ENCODE results near the gene FHOD3.

FHOD3 gene

GRCh38 chr18:36519358-36519757, 221.8 kb downstream of the FHOD3 start:
- Histone ChIP-seq H3K4me2 (ENCODE audit: low read depth, low read length, poor library complexity, severe bottlenecking) (no peak overlapping the region), H4K20me1 (ENCODE audit: insufficient read depth, low read length, poor library complexity, severe bottlenecking) (no peaks in the 10 kb centered on the region), H3K9me2 (replicated peaks; ENCODE audit: low read depth, low read length) (no peaks in the 10 kb centered on the region), H3F3A (ENCODE audit: low read depth) (no peaks in the 10 kb centered on the region), H3K4me3 (ENCODE audit: low read length, poor library complexity, severe bottlenecking) (no peak overlapping the region), H3K79me2 (ENCODE audit: insufficient read depth, low read length) (no peaks in the 10 kb centered on the region), H3K9me3 (ENCODE audit: insufficient read depth, low read depth, low read length) (no peaks in the 10 kb centered on the region), H2AFZ (ENCODE audit: low read length) (no peak overlapping the region), H3K27me3 (ENCODE audit: insufficient read depth, low read length, poor library complexity, severe bottlenecking) (no peaks in the 10 kb centered on the region), H3K9ac (ENCODE audit: low read depth, low read length, poor library complexity, severe bottlenecking) (no peak overlapping the region), H3K36me3 (ENCODE audit: insufficient read depth, low read length) (no peaks in the 10 kb centered on the region), H3K4me1 (ENCODE audit: insufficient read depth, low read length, poor library complexity, severe bottlenecking) (peaks cover 4% of the 10 kb centered on the region)
- TF ChIP-seq CTCF (conservative IDR thresholded peaks at IDR 0.05; ENCODE audit: low read length) (no peak), EZH2phosphoT487 (IDR thresholded peaks at IDR 0.05; ENCODE audit: borderline replicate concordance) (no peak)

- Histone ChIP-seq H3K9me3 (ENCODE audit: insufficient read depth, low read depth, low read length) (no peaks in the 10 kb centered on the region), H3K9me2 (replicated peaks; ENCODE audit: low read depth, low read length) (no peaks in the 10 kb centered on the region), H3K9ac (ENCODE audit: low read depth, low read length, poor library complexity, severe bottlenecking) (no peak overlapping the region), H3K4me2 (ENCODE audit: low read depth, low read length, poor library complexity, severe bottlenecking) (no peak overlapping the region), H3K79me2 (ENCODE audit: insufficient read depth, low read length) (no peaks in the 10 kb centered on the region), H3K4me3 (ENCODE audit: low read length, poor library complexity, severe bottlenecking) (no peak overlapping the region), H4K20me1 (ENCODE audit: insufficient read depth, low read length, poor library complexity, severe bottlenecking) (no peaks in the 10 kb centered on the region), H3F3A (ENCODE audit: low read depth) (no peaks in the 10 kb centered on the region), H2AFZ (ENCODE audit: low read length) (no peak overlapping the region), H3K4me1 (ENCODE audit: insufficient read depth, low read length, poor library complexity, severe bottlenecking) (no peaks in the 10 kb centered on the region), H3K27me3 (ENCODE audit: insufficient read depth, low read length, poor library complexity, severe bottlenecking) (no peaks in the 10 kb centered on the region), H3K36me3 (ENCODE audit: insufficient read depth, low read length) (no peaks in the 10 kb centered on the region)
- no peak for TF ChIP-seq EZH2phosphoT487 (IDR thresholded peaks at IDR 0.05; ENCODE audit: borderline replicate concordance)
- TF ChIP-seq CTCF (conservative IDR thresholded peaks at IDR 0.05; ENCODE audit: low read length), result no peak
These were observed 225.0 kb downstream of the FHOD3 start for GRCh38 chr18:36522509-36522908.

GRCh38 chr18:36525913-36526312, 228.4 kb downstream of the FHOD3 start:
- no peaks in the 10 kb centered on the region for H3K36me3 ChIP-seq (ENCODE audit: insufficient read depth, low read length)
- H3K4me3 ChIP-seq (ENCODE audit: low read length, poor library complexity, severe bottlenecking), result no peak overlapping the region
- H4K20me1 ChIP-seq (ENCODE audit: insufficient read depth, low read length, poor library complexity, severe bottlenecking), result no peaks in the 10 kb centered on the region
- no peaks in the 10 kb centered on the region for H3K9me2 ChIP-seq (replicated peaks; ENCODE audit: low read depth, low read length)
- no peaks in the 10 kb centered on the region for H3K4me1 ChIP-seq (ENCODE audit: insufficient read depth, low read length, poor library complexity, severe bottlenecking)
- H3K27me3 ChIP-seq (ENCODE audit: insufficient read depth, low read length, poor library complexity, severe bottlenecking), result no peaks in the 10 kb centered on the region
- H3F3A ChIP-seq (ENCODE audit: low read depth), result no peaks in the 10 kb centered on the region
- no peak overlapping the region for H3K4me2 ChIP-seq (ENCODE audit: low read depth, low read length, poor library complexity, severe bottlenecking)
- no peak overlapping the region for H3K9ac ChIP-seq (ENCODE audit: low read depth, low read length, poor library complexity, severe bottlenecking)
- TF ChIP-seq EZH2phosphoT487 (IDR thresholded peaks at IDR 0.05; ENCODE audit: borderline replicate concordance), result no peak
- no peak for TF ChIP-seq CTCF (conservative IDR thresholded peaks at IDR 0.05; ENCODE audit: low read length)
- H2AFZ ChIP-seq (ENCODE audit: low read length), result no peak overlapping the region
- no peaks in the 10 kb centered on the region for H3K9me3 ChIP-seq (ENCODE audit: insufficient read depth, low read depth, low read length)
- H3K79me2 ChIP-seq (ENCODE audit: insufficient read depth, low read length), result no peaks in the 10 kb centered on the region
